Placental epithelial cell (primary cell): Measurements from ENCODE around the gene SF3B5. TPM values are rescaled to one million over a fixed set of nuclear protein-coding genes. Genes with fewer than 3 reads are reported as not detected.

ENCODE experiments used
- total RNA-seq: library from RNA; depleted of rRNA; stranded (reverse); fragments of >200 nt; gene quantifications from 2 replicates; pipeline ENCODE4 v1.2.3, GENCODE V29; 2012

SF3B5 gene
- 86.0 and 144 TPM in 2 replicates for total RNA-seq

DNA sequence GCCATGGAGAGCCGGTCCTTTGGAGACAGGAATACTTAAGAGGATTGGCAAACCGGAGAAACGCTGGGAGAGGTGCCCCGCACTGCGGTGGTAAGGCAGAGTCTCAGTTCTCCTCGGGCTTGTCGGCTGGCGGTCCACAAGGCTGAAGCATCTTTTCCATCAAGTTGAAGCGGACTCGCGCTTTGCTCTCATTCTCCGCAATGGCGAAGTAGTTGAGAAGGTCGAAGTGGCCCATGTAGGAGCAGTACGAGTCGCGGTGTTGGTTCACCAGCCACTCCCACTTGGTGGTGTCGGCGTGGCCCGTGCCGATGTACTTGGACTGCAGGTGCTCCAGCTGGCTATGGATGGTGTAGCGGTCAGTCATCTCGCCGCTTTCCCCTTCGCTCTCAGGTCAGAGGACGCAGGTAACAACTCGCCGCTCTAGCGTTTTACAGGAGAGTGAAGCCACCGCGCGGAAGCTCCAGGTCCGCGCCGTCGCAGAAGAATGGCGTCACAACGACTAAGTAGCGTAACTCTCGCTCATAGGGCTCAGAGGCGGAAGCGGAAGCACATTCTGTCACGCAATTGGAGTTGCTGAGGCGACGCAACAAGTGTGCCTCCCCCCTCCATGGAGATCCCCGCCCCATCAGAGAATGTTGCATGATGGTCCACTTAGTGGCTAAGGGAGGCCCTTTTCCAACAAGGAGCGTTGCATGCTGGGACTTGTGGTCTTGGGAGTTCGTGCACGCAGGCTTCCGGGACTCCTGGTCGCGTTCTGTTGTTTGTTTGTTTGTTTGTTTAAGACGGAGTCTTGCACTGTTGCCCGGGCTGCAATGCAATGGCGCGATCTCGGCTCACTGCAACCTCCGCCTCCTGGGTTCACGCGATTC is at the start of gene SF3B5:
TSS of gene SF3B5 (minus strand) at position 440 of the 869 bp plus-strand sequence. CDS start at position 364, 76 bp downstream.

Other genes starting within 250 kb of the SF3B5 start
- 0.33 TPM in 1 of 2 replicates, not detected in the other for gene ZC2HC1B, start 231.1 kb downstream of the SF3B5 start, total RNA-seq
- gene PLAGL1, start 87.3 kb downstream of the SF3B5 start, total RNA-seq, result 33.5 and 49.1 TPM in 2 replicates
- gene STX11, start 54.9 kb upstream of the SF3B5 start, total RNA-seq, result 0.65 and 0.79 TPM in 2 replicates
- 146 and 169 TPM in 2 replicates for gene UTRN, start 189.8 kb upstream of the SF3B5 start, total RNA-seq